Endothelial cell of umbilical vein (primary cell): ENCODE measurements around the gene UNC45A. TPM values are rescaled to one million over a fixed set of nuclear protein-coding genes. Genes with fewer than 3 reads are reported as not detected.

ENCODE experiments used
- BruUV-seq: library from RNA; stranded (reverse); fragments of 400-500 nt; replicated peaks from 2 replicates; lab custom pipeline; 2021; lab: Mats Ljungman, UMichigan
- CTCF ChIA-PET: fragments of 300-600, 350-600 bp; sonication (Branson Sonifier 250); formaldehyde crosslinking; loops from one replicate; lab custom pipeline; 2021; ENCODE audit warnings: antibody characterized with exemption, inconsistent platforms; lab: Charles Lee
- POLR2A ChIA-PET: fragments of 300-600, 350-600 bp; sonication (Branson Sonifier 250); formaldehyde crosslinking; loops from one replicate; lab custom pipeline; 2021; ENCODE audit warnings: antibody characterized with exemption, inconsistent platforms; lab: Charles Lee
- DNase-seq: peaks from one replicate; pipeline ENCODE4 v3.0.0-alpha.2; 2011; ENCODE audit warnings: low read depth, low spot score
- FAIRE-seq: peaks from 2 replicates; lab custom pipeline; 2011; peaks lifted over from hg19 to GRCh38; lab: Jason Lieb, UNC
- H2AFZ ChIP-seq: 2 replicates; pipeline ENCODE4 v1.6.0; 2012; ENCODE audit warnings: low read depth, low read length, control low read depth, inconsistent platforms
- H3K27ac ChIP-seq: 2 replicates; pipeline ENCODE4 v1.5.1; 2011; ENCODE audit warnings: low read depth, mild to moderate bottlenecking, control low read depth, low read length, moderate library complexity; ENCODE audit not compliant: insufficient read depth
- H3K27me3 ChIP-seq, 2 experiments: 2 replicates each; pipeline versions ENCODE4 v1.6.0 to v1.6.1; 2011; ENCODE audit warnings: low read length in 2 of 2, mixed read lengths in 1 of 2; ENCODE audit not compliant: control insufficient read depth in 2 of 2, insufficient read depth in 2 of 2
- H3K36me3 ChIP-seq, 2 experiments: 2 replicates in 1 of 2; 3 replicates in 1 of 2; pipeline ENCODE4 v1.5.1; 2011; ENCODE audit warnings: low read length in 2 of 2, mild to moderate bottlenecking in 1 of 2, moderate library complexity in 1 of 2; ENCODE audit not compliant: control insufficient read depth in 2 of 2, insufficient read depth in 2 of 2; ENCODE audit errors: extremely low read depth in 1 of 2
- H3K4me1 ChIP-seq: 3 replicates; pipeline ENCODE4 v1.5.1; 2011; ENCODE audit warnings: mild to moderate bottlenecking, low read length; ENCODE audit not compliant: control insufficient read depth, insufficient read depth; ENCODE audit errors: extremely low read depth
- H3K4me2 ChIP-seq: 2 replicates; pipeline ENCODE4 v1.6.1; 2011; ENCODE audit warnings: low read length, control low read depth, mixed read lengths; ENCODE audit not compliant: insufficient read depth
- H3K4me3 ChIP-seq, 3 experiments: fragments of 200-600 bp in 1 of 3; sonication (generic), shearing (Covaris generic) in 1 of 3; replicated peaks in 1 of 3; 2 replicates each; pipeline ENCODE4 v1.5.1; 2011 to 2016; ENCODE audit warnings: control low read depth in 3 of 3, low read length in 3 of 3, mild to moderate bottlenecking in 2 of 3, inconsistent platforms in 1 of 3, low read depth in 1 of 3, moderate library complexity in 1 of 3; ENCODE audit not compliant: insufficient read depth in 1 of 3
- H3K79me2 ChIP-seq: 2 replicates; pipeline ENCODE4 v1.6.0; 2012; ENCODE audit warnings: low read length, inconsistent platforms; ENCODE audit not compliant: control insufficient read depth, insufficient read depth
- H3K9ac ChIP-seq: replicated peaks from 2 replicates; pipeline ENCODE3; 2011; ENCODE audit warnings: low read length, control low read depth; ENCODE audit not compliant: insufficient read depth; ENCODE audit errors: extremely low read depth
- H3K9me1 ChIP-seq: replicated peaks from 3 replicates; pipeline ENCODE4 v1.6.0; 2011; ENCODE audit warnings: mild to moderate bottlenecking, low read length; ENCODE audit not compliant: control insufficient read depth, insufficient read depth; ENCODE audit errors: extremely low read depth
- H3K9me3 ChIP-seq: replicated peaks from 2 replicates; pipeline ENCODE4 v1.5.1; 2012; ENCODE audit warnings: low read length, inconsistent platforms; ENCODE audit not compliant: control insufficient read depth, insufficient read depth
- H4K20me1 ChIP-seq: replicated peaks from 2 replicates; pipeline ENCODE3; 2011; ENCODE audit warnings: mild to moderate bottlenecking, low read length; ENCODE audit not compliant: control insufficient read depth, insufficient read depth; ENCODE audit errors: extremely low read depth
- EZH2 ChIP-seq: IDR thresholded peaks from 2 replicates; pipeline ENCODE4 v1.6.1; 2012; ENCODE audit warnings: borderline replicate concordance, low read depth, mild to moderate bottlenecking, moderate library complexity, low read length, inconsistent platforms; ENCODE audit not compliant: severe bottlenecking
- JUN ChIP-seq: IDR thresholded peaks from 2 replicates; pipeline ENCODE4 v1.6.1; 2011; ENCODE audit warnings: borderline replicate concordance, low read depth; ENCODE audit not compliant: insufficient read length, insufficient read depth
- MYC ChIP-seq: IDR thresholded peaks from one replicate; pipeline ENCODE4 v1.6.1; 2011; ENCODE audit warnings: mild to moderate bottlenecking, low read depth, low read length
- POLR2AphosphoS5 ChIP-seq: IDR thresholded peaks from 2 replicates; pipeline ENCODE4 v1.6.1; 2012; ENCODE audit warnings: low read depth, mild to moderate bottlenecking, control low read depth, low read length, moderate library complexity; ENCODE audit not compliant: insufficient read depth
- dilution Hi-C: fragments of 300-500 bp; cut with MboI; formaldehyde crosslinking; loops from one replicate; pipeline ENCODE4 v1.15.0; 2019; ENCODE audit warnings: low sequenced_read_pairs; ENCODE audit not compliant: extremely low pct_ligation_motif_present
- intact Hi-C: fragments of 100-400 bp; cut with micrococcal nuclease; formaldehyde crosslinking; loops from one replicate; pipeline ENCODE4 v1.10.0; 2022
- polyA plus RNA-seq, 4 experiments: library from polyadenylated mRNA; depleted of rRNA in 3 of 4; stranded (reverse) in 3 of 4; unstranded in 1 of 4; fragments of >200 nt; gene quantifications; 2 replicates each; pipeline versions ENCODE4 v1.2.1 to v1.2.3, GENCODE V29; 2011 to 2012; ENCODE audit warnings: missing spikeins in 1 of 4
- total RNA-seq: library from RNA; stranded (reverse); gene quantifications from 2 replicates; pipeline ENCODE4 v1.2.3, GENCODE V29; 2021
- TF ChIP-seq, protein P1 (sequence below), 2 donors: IDR thresholded peaks; 1 replicate in 1 of 2; 2 replicates in 1 of 2; pipeline ENCODE4 v1.5.1; 2011; ENCODE audit warnings: low read length in 2 of 2, mild to moderate bottlenecking in 2 of 2, moderate library complexity in 2 of 2, control low read depth in 1 of 2, inconsistent platforms in 1 of 2, low read depth in 1 of 2; ENCODE audit not compliant: insufficient read depth in 1 of 2; ENCODE audit errors: extremely low read depth in 1 of 2

Gene UNC45A
- total and polyA plus RNA-seq, 2 donors (not counting 3 experiments of a cell fraction or from before 2014, with no cell fraction given), result 103 to 106 TPM

DNA sequence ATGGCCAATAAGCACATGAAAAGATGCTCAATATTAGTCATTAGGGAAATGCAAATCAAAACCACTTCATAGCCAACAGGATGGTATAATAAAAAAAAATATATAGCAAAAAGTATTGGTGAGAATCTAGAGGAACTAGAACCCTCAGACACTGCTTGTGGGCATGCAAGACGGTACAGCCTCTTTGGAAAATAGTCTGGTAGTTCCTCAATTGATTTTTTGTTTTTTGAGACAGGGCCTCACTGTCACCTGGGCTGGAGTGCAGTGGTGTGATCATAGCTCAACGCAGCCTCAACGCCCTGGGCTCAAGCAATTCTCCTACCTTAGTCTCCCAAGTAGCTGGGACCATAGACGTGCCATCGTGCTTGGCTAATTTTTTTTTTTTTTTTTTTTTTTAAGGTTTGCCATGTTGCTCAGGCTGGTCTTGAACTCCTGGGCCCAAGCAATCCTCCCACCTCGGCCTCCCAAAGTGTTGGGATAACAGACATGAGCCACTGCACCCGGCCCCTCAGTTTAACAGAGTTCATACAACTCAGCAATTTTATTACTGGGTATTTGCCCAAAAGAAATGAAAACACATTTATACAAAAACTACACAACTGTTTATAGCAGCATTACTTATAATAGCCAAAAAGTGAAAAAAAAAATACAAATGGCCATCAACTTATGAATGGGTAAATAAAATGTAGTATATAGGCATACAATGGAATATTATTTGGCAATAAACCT lies 54.1 kb downstream of the UNC45A start:
- POLR2A ChIA-PET, result no interaction called here
- intact Hi-C loops, result no loop called here
- peak overlapping the region; percentile 75 for H3K4me2 ChIP-seq

More for the DNA sequence above, 54.1 kb downstream of the UNC45A start:
- Histone ChIP-seq H3K4me3 (no peak overlapping the region), H3K4me1 (peaks cover 26% of the 10 kb centered on the region), H3K36me3 (no peaks in the 10 kb centered on the region), H3K9ac (no peak overlapping the region), H3K9me3 (no peaks in the 10 kb centered on the region), H3K27me3 (no peaks in the 10 kb centered on the region), H2AFZ (no peak overlapping the region), H3K27ac (no peak overlapping the region), H4K20me1 (no peaks in the 10 kb centered on the region), H3K79me2 (peaks cover 98% of the 10 kb centered on the region), H3K9me1 (no peaks in the 10 kb centered on the region)
- DNase-seq (no peak), FAIRE-seq (peak; percentile 18)
- CTCF ChIA-PET, result interaction anchor here (0.6 to 0.7 kb wide), 2 partner anchors 17 to 32 kb away, joined by 3 read pairs; no protein-coding TSS in a partner anchor
- TF ChIP-seq, protein P1, sequence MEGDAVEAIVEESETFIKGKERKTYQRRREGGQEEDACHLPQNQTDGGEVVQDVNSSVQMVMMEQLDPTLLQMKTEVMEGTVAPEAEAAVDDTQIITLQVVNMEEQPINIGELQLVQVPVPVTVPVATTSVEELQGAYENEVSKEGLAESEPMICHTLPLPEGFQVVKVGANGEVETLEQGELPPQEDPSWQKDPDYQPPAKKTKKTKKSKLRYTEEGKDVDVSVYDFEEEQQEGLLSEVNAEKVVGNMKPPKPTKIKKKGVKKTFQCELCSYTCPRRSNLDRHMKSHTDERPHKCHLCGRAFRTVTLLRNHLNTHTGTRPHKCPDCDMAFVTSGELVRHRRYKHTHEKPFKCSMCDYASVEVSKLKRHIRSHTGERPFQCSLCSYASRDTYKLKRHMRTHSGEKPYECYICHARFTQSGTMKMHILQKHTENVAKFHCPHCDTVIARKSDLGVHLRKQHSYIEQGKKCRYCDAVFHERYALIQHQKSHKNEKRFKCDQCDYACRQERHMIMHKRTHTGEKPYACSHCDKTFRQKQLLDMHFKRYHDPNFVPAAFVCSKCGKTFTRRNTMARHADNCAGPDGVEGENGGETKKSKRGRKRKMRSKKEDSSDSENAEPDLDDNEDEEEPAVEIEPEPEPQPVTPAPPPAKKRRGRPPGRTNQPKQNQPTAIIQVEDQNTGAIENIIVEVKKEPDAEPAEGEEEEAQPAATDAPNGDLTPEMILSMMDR (IDR thresholded peaks at IDR 0.05; ENCODE audit: extremely low read depth in 1 of 2, insufficient read depth in 1 of 2, low read depth in 1 of 2, low read length in 2 of 2), result no peak
- no peak for TF ChIP-seq MYC
- TF ChIP-seq JUN, result no peak
- TF ChIP-seq POLR2AphosphoS5, result no peak
- no peak for TF ChIP-seq EZH2
- BruUV-seq, result no TSS peak
- dilution Hi-C loops, result no loop called here
